Iris pigment epithelial cell (primary cell): Measurements from ENCODE around the gene CEP135.
"Not testable (repeated sequence)": the region's sequence is repeated elsewhere in the genome, so short reads cannot be mapped to it uniquely, and the experiment has no call there.

Experiments used
- DNase-seq: peaks from one replicate; pipeline ENCODE4 v3.0.0-alpha.2; 2011; ENCODE audit warnings: low read depth

Gene CEP135

GRCh38 chr4:55939421-55939820, 9.3 kb upstream of the CEP135 start:
- DNase-seq, result no peak

GRCh38 chr4:55941881-55942396, 6.8 kb upstream of the CEP135 start:
- DNase-seq, result no peak

- peak; percentile 8 for DNase-seq
These were observed 1.4 kb upstream of the CEP135 start for GRCh38 chr4:55947254-55947882.

GRCh38 chr4:55947912-55948725, 626 bp upstream of the CEP135 start:
- DNase-seq, result peak; percentile 94

GRCh38 chr4:55949482-55949802, 697 bp downstream of the CEP135 start:
- no peak for DNase-seq

GRCh38 chr4:55951191-55951922, 2.6 kb downstream of the CEP135 start:
- DNase-seq, result no peak

GRCh38 chr4:55955710-55956109, 7.0 kb downstream of the CEP135 start:
- DNase-seq, result no peak

- DNase-seq, result no peak
These were observed 10.9 kb downstream of the CEP135 start for GRCh38 chr4:55959655-55960054.

GRCh38 chr4:55964046-55964445, 15.3 kb downstream of the CEP135 start:
- DNase-seq, result no peak

GRCh38 chr4:55965585-55965984, 16.8 kb downstream of the CEP135 start:
- DNase-seq, result no peak

GRCh38 chr4:55966324-55966723, 17.6 kb downstream of the CEP135 start:
- not testable (repeated sequence) for DNase-seq

- DNase-seq, result no peak
These were observed 18.6 kb downstream of the CEP135 start for GRCh38 chr4:55967376-55967775.

- no peak for DNase-seq
These were observed 24.9 kb downstream of the CEP135 start for GRCh38 chr4:55973650-55974049.

GRCh38 chr4:55977811-55978210, 29.1 kb downstream of the CEP135 start:
- DNase-seq, result no peak

GRCh38 chr4:55979562-55979961, 30.8 kb downstream of the CEP135 start:
- no peak for DNase-seq

- peak; percentile 14 for DNase-seq
These were observed 32.0 kb downstream of the CEP135 start for GRCh38 chr4:55980725-55981124.

GRCh38 chr4:55982976-55983375, 34.2 kb downstream of the CEP135 start:
- no peak for DNase-seq

- no peak for DNase-seq
These were observed 41.0 kb downstream of the CEP135 start for GRCh38 chr4:55989766-55990165.

GRCh38 chr4:55993994-55994663, 45.4 kb downstream of the CEP135 start:
- no peak for DNase-seq

- DNase-seq, result no peak
These were observed 47.9 kb downstream of the CEP135 start for GRCh38 chr4:55996646-55997045.

GRCh38 chr4:56003606-56004005, 54.9 kb downstream of the CEP135 start:
- no peak for DNase-seq

GRCh38 chr4:56004235-56004634, 55.5 kb downstream of the CEP135 start:
- no peak for DNase-seq
